ENCODE results near the gene GPR17.

GPR17 gene

GRCh38 chr2:127630864-127631540 is 15.0 kb upstream of the GPR17 start:
- DNase-seq: no peak

GRCh38 chr2:127631541-127631996 is 14.4 kb upstream of the GPR17 start:
- DNase-seq: no peak

DNA sequence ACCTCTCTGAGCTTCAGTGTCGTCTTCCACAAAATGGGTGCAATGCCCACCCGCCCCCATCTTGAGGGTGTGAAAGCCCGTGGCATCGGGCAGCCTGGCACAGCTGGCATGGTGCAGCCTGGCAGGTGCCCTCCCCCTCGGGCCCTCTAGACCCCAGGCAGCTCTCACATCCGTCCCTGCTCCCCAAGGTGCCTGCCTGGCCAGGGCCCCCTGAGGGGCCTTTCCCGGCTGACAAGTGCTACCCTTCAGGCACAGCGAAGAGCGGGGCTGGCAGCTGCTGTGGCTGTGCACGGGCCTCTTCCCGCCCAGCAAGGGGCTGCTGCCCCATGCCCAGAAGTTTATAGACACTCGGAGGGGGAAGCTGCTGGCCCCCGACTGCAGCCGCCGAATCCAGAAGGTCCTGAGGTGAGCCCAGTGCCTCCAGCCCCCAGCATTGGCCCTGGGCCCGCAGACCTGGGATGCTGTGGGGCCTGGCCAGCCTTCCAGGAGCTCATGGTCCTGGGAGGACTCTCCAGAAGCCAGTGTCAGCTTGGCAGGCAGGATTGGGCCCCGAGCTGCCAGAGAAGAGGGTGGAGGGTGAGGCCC is 13.9 kb upstream of the GPR17 start:
- no peak for DNase-seq

DNA sequence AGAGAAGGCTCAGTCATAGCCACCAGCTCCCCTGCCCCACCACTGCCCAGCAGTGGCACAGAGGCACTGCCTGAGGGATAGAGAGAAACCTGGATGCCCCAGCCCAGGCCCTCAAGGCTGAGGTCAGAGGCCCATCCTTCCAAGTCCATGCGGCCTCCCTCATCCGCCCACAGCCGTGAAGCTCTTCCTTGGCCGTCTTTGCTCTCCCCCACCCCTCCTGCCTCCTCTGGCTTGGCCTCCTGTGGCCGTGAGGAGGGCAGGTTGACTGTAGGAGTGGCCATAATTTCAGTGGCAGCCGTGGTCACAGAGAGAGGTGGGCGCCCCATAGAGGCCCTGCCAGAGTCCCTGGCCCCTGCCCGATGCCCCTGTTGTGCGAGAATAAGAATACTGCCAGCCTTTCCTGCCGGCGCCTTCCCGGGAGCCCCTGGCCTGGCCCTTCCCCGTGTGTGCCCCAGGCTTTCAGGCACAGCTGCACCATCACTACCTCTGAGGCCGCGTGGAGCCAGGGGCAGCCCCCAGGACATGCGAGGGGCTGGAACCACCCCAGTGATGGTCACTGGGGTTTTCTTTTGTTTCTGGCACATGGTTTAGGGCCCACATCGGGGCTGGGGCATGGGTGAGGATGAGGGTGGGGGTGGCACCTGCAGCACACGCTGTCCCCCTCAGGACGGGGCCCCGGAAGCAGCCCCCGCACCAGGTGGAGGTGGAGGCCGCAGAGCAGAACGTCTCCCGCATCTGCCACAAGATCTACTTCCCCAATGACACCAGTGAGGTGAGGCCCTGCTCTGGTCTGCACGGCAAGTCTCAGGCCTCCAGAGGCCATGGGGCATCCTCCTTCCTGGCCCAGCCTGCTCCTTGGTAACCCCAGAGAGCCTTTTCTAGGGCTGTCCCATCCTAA is 13.1 kb upstream of the GPR17 start:
- peak in 1 of 2 donors; percentile 65 for DNase-seq

DNA sequence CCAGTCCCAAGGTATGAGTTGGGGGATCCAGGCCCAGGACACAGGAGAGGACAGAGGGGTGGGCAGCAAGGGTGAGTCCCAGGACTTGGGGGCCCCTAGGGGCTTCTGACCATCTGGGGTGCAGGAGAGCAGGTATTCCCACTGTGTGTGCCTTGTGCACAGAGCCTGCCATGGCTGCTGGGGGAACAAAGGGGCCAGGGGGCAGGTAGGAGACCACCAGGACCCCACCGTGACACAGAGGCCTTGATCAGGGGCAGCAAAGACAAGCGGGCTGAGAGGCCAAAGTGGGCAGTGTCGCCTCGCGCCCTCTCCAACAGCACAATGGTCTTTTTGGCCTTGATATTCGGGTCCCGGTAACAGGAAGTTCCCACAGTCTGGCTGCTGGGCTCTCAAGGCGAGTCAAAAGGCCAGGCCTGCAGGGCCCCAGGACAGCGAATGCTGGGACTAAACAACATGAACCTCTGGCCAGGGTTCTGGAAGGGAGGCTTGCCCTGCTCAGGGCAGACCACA is 12.3 kb upstream of the GPR17 start:
- no peak for DNase-seq

GRCh38 chr2:127634066-127634617 is 11.8 kb upstream of the GPR17 start:
- DNase-seq: no peak

GRCh38 chr2:127634626-127635379 is 11.2 kb upstream of the GPR17 start:
- DNase-seq: no peak

DNA sequence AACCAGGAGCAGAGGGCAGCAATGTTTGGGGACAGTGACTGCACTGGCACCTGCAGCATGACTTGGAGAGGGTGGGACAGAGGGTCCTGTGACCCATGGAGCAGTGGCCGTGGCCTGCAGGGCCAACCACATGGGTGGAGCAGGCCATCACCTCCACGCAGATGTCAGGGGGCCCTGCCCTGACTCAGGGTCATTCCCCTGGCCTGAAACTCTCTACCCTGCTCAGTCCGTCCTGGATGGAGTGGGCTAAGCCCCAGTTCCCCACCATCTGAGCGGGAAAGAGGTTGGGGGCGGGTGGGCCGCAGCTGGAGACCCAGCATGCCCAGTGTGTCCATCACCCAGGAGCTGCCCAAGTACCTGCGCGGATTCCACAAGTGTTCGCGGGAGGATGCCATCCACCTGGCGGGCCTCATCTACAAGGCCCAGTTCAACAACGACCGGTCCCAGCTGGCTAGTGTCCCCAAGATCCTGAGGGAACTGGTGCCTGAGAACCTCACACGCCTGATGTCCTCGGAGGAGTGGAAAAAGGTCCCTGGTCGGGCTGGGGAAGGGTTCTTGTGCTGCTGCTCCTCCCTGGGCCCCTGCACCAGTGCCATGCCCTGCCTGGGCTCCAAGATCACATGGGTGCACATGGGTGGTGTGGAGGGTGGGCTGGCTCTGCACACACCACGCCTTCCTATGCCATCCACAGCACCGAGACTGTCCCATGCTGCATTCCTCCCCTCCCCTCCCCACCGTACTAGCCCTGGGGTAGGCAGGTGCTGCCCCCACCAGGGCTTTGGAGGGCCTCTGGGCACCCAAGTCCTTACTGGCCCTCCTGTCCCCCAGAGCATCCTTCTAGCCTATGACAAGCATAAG is 10.3 kb upstream of the GPR17 start:
- DNase-seq: no peak

GRCh38 chr2:127636248-127637235 is 9.4 kb upstream of the GPR17 start:
- no peak for DNase-seq

DNA sequence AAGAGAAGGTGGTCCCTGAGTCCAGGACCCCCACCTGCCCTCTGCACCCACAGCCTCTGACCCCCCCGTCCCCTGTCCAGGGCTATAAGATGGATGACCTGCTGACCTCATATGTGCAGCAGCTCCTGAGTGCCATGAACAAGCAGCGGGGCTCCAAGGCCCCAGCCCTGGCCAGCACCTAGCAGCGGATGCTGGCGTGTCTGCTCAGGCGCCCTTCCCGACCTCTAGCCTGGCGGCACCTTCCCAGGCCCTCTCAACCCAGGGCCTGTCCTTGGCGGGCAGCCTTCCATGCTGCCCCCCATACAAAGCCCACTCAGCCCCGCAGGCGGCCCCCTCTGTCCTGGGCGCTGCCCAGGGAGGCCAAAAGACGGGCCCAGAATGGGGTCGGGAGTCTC is 8.7 kb upstream of the GPR17 start:
- DNase-seq: no peak

GRCh38 chr2:127637725-127638252 is 8.2 kb upstream of the GPR17 start:
- peak; percentile 32 to 57 for DNase-seq

- DNase-seq: peak in 1 of 2 donors; percentile 22
Measured at GRCh38 chr2:127638361-127639110, 7.4 kb upstream of the GPR17 start.

- DNase-seq: no peak
Measured at GRCh38 chr2:127639111-127639474, 6.9 kb upstream of the GPR17 start.

GRCh38 chr2:127640082-127641072 is 5.6 kb upstream of the GPR17 start:
- DNase-seq: peak in 1 of 2 donors; percentile 51

DNA sequence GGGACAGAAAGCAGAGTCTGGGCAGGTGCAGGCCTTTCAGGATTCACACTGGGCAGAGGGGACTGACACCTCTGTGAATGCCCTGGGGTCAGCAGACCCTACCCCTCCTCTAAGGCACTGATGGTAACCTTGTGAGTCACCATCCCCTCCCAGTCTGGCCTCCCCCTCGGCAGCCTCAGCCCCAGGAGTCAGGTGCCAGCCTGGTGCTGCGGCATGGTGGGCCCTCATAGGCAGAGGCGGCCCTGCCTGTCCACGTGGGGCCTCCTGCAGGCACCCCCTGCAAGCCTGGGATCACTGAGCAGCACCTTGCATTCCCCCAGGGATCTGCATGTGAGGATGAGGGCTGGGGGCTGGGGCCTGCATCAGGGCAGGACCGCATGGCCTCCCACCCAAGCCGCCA is 4.8 kb upstream of the GPR17 start:
- no peak for DNase-seq

- DNase-seq: peak; percentile 39 to 54
Measured at GRCh38 chr2:127641846-127642507, 4.0 kb upstream of the GPR17 start.
